Stimulated activated CD8-positive, alpha-beta memory T cell treated with anti-CD3 and anti-CD28 coated beads, Interleukin-7, amount 100 ng/mL, for 4 hours (primary cell): ENCODE results near the gene PRKRIP1.
A peak's percentile ranks its signal among the peaks of the same experiment; 100 is the strongest.
"Not testable (repeated sequence)": the region's sequence is repeated elsewhere in the genome, so short reads cannot be mapped to it uniquely, and the experiment has no call there.

ENCODE experiments used
- DNase-seq, 2 donors: peaks; one replicate each; pipeline ENCODE4 v3.0.0-alpha.2; 2020; ENCODE audit warnings: low read depth in 2 of 2

PRKRIP1 gene

GRCh38 chr7:102431617-102432298 lies 35.6 kb downstream of the PRKRIP1 start:
- DNase-seq, result peak; percentile 46 to 47

- no peak for DNase-seq
Measured at GRCh38 chr7:102432442-102433218, 36.5 kb downstream of the PRKRIP1 start.

GRCh38 chr7:102433219-102434038 lies 37.3 kb downstream of the PRKRIP1 start, which contains the start of gene ORAI2:
Gene ORAI2 (plus strand): TSS chr7:102433575. CDS start chr7:102438957, 5,382 bp downstream.
- DNase-seq, result peak; percentile 70 to 87

GRCh38 chr7:102434039-102434486 lies 37.9 kb downstream of the PRKRIP1 start:
- no peak for DNase-seq

- DNase-seq, result no peak
Measured at GRCh38 chr7:102436118-102436517, 40.0 kb downstream of the PRKRIP1 start.

GRCh38 chr7:102439963-102440795 lies 44.0 kb downstream of the PRKRIP1 start:
- DNase-seq, result no peak

- DNase-seq, result no peak
Measured at GRCh38 chr7:102444961-102445673, 49.0 kb downstream of the PRKRIP1 start.

GRCh38 chr7:102445674-102446071 lies 49.5 kb downstream of the PRKRIP1 start:
- no peak for DNase-seq

GRCh38 chr7:102446387-102447156 lies 50.4 kb downstream of the PRKRIP1 start:
- DNase-seq, result no peak

GRCh38 chr7:102447311-102447710 lies 51.1 kb downstream of the PRKRIP1 start:
- DNase-seq, result no peak

GRCh38 chr7:102449136-102449535 lies 53.0 kb downstream of the PRKRIP1 start:
- DNase-seq, result no peak

- peak in 1 of 2 donors; percentile 29 for DNase-seq
Measured at GRCh38 chr7:102450242-102450641, 54.1 kb downstream of the PRKRIP1 start.

- no peak for DNase-seq
Measured at GRCh38 chr7:102451371-102452054, 55.4 kb downstream of the PRKRIP1 start.

- DNase-seq, result no peak
Measured at GRCh38 chr7:102452451-102452850, 56.3 kb downstream of the PRKRIP1 start.

- no peak for DNase-seq
Measured at GRCh38 chr7:102453319-102453718, 57.2 kb downstream of the PRKRIP1 start.

GRCh38 chr7:102454468-102454867 lies 58.3 kb downstream of the PRKRIP1 start:
- no peak for DNase-seq

GRCh38 chr7:102454932-102455331 lies 58.8 kb downstream of the PRKRIP1 start:
- DNase-seq, result not testable (repeated sequence)

GRCh38 chr7:102455596-102455995 lies 59.4 kb downstream of the PRKRIP1 start:
- no peak for DNase-seq

- DNase-seq, result no peak
Measured at GRCh38 chr7:102456327-102456726, 60.2 kb downstream of the PRKRIP1 start.
